A549 (cell line): ENCODE data around the gene PDE3A. TPM values are rescaled to one million over a fixed set of nuclear protein-coding genes. Genes with fewer than 3 reads are reported as not detected.

Experiments
- ATAC-seq, 2 experiments: fragments of 200-7000 bp in 1 of 2; fragments of >200 bp in 1 of 2; cut with Nextera tagmentation in 1 of 2; cut with Tn5 transposase in 1 of 2; 3 replicates each; pipeline versions ENCODE4 v1.8.0 to v1.9.1; 2018 to 2020; ENCODE audit warnings: mild to moderate bottlenecking in 1 of 2, moderate library complexity in 1 of 2
- CTCF ChIA-PET: fragments of 300-600 bp; sonication (Branson Sonifier 250); formaldehyde crosslinking; extraction: SDS; loops from one replicate; lab custom pipeline; 2021; ENCODE audit warnings: antibody characterized with exemption, inconsistent platforms; lab: Yijun Ruan, JAX
- POLR2A ChIA-PET: fragments of 350-600 bp; formaldehyde crosslinking; extraction: SDS; loops from one replicate; lab custom pipeline; 2021; ENCODE audit warnings: antibody characterized with exemption, inconsistent platforms; lab: Yijun Ruan, JAX
- DNase-seq, 2 experiments: peaks; one replicate each; pipeline versions ENCODE4 v3.0.0 to v3.0.0-alpha.2; 2011 to 2016; ENCODE audit warnings: low read depth in 1 of 2, low spot score in 1 of 2
- FAIRE-seq: peaks from 2 replicates; lab custom pipeline; 2011; peaks lifted over from hg19 to GRCh38; lab: Jason Lieb, UNC
- H3K27ac ChIP-seq, 2 experiments: fragments of >200 bp; sonication (Bioruptor Twin); formaldehyde crosslinking; 3 replicates each; pipeline ENCODE4 v1.5.1; 2016 to 2017
- H3K4me1 ChIP-seq: fragments of >200 bp; sonication (Bioruptor Twin); formaldehyde crosslinking; 3 replicates; pipeline ENCODE4 v1.6.1; 2016
- H3K4me2 ChIP-seq: fragments of >200 bp; sonication (Bioruptor Twin); formaldehyde crosslinking; 3 replicates; pipeline ENCODE4 v1.6.1; 2016
- H3K4me3 ChIP-seq: fragments of >200 bp; sonication (Bioruptor Twin); formaldehyde crosslinking; 3 replicates; pipeline ENCODE4 v1.5.1; 2016
- H3K9me3 ChIP-seq: fragments of >200 bp; sonication (Bioruptor Twin); formaldehyde crosslinking; 3 replicates; pipeline ENCODE4 v1.6.1; 2016
- ATOH8 ChIP-seq: fragments of 250-450 bp; sonication (Bioruptor Pico); IDR thresholded peaks from 2 replicates; pipeline ENCODE4 v1.5.0; 2020; ENCODE audit warnings: low read depth, mild to moderate bottlenecking, moderate library complexity
- BCL3 ChIP-seq: fragments of >200 bp; sonication (Bioruptor Twin); formaldehyde crosslinking; IDR thresholded peaks from 3 replicates; pipeline ENCODE4 v1.6.1; 2016
- BHLHE40 ChIP-seq: IDR thresholded peaks from 2 replicates; pipeline ENCODE4 v1.6.1; 2012; ENCODE audit warnings: low read depth, low read length, inconsistent platforms
- CEBPB ChIP-seq, 2 experiments: fragments of >200 bp in 1 of 2; sonication (Bioruptor Twin) in 1 of 2; formaldehyde crosslinking in 1 of 2; IDR thresholded peaks; 2 replicates each; pipeline ENCODE4 v1.6.1; 2012 to 2016
- CHD4 ChIP-seq: fragments of 200-600 bp; sonication (generic); IDR thresholded peaks from 2 replicates; pipeline ENCODE4 v1.6.1; 2016; ENCODE audit warnings: antibody characterized with exemption, mild to moderate bottlenecking, borderline replicate concordance
- EP300 ChIP-seq, 2 experiments: fragments of >200 bp; sonication (Bioruptor Twin); formaldehyde crosslinking; IDR thresholded peaks; 2 replicates in 1 of 2; 3 replicates in 1 of 2; pipeline ENCODE4 v1.6.1; 2016 to 2017
- FOSB ChIP-seq: fragments of 250-450 bp; sonication (Bioruptor Pico); IDR thresholded peaks from 2 replicates; pipeline ENCODE4 v1.5.0; 2020; ENCODE audit warnings: mild to moderate bottlenecking, moderate library complexity
- FOSL2 ChIP-seq, 2 experiments: fragments of 450-650 bp in 1 of 2; fragments of >200 bp in 1 of 2; sonication (Bioruptor Twin) in 1 of 2; formaldehyde crosslinking; IDR thresholded peaks; 2 replicates each; pipeline versions ENCODE4 v1.5.0 to v1.6.1; 2016 to 2020; ENCODE audit warnings: mild to moderate bottlenecking in 1 of 2, moderate library complexity in 1 of 2
- HEYL ChIP-seq: fragments of 250-450 bp; sonication (Bioruptor Pico); IDR thresholded peaks from 2 replicates; pipeline ENCODE4 v1.8.0; 2021; ENCODE audit warnings: mild to moderate bottlenecking, moderate library complexity
- JUN ChIP-seq, 2 experiments: fragments of >200 bp; sonication (Bioruptor Twin); formaldehyde crosslinking; IDR thresholded peaks; 2 replicates in 1 of 2; 3 replicates in 1 of 2; pipeline ENCODE4 v1.6.1; 2016 to 2017
- JUNB ChIP-seq: fragments of >200 bp; sonication (Bioruptor Twin); formaldehyde crosslinking; IDR thresholded peaks from 2 replicates; pipeline ENCODE4 v1.6.1; 2016
- KDM5A ChIP-seq: fragments of 200-600 bp; sonication (generic); IDR thresholded peaks from 2 replicates; pipeline ENCODE4 v1.6.1; 2016; ENCODE audit warnings: antibody characterized with exemption, mild to moderate bottlenecking
- MAFK ChIP-seq: fragments of 450-650 bp; IDR thresholded peaks from 2 replicates; pipeline ENCODE4 v1.6.1; 2014; ENCODE audit not compliant: partially characterized antibody
- NPAS2 ChIP-seq: fragments of 250-450 bp; sonication (Bioruptor Pico); IDR thresholded peaks from 2 replicates; pipeline ENCODE4 v1.8.0; 2022; ENCODE audit warnings: mild to moderate bottlenecking, moderate library complexity, borderline replicate concordance
- NR3C1 ChIP-seq: fragments of >200 bp; sonication (Bioruptor Twin); formaldehyde crosslinking; IDR thresholded peaks from 3 replicates; pipeline ENCODE4 v1.6.1; 2017
- RAD21 ChIP-seq, 2 experiments: fragments of >200 bp in 1 of 2; sonication (Bioruptor Twin) in 1 of 2; formaldehyde crosslinking in 1 of 2; IDR thresholded peaks in 1 of 2; conservative IDR thresholded peaks in 1 of 2; 2 replicates in 1 of 2; 3 replicates in 1 of 2; pipeline ENCODE4 v1.6.1; 2012 to 2018; ENCODE audit warnings: inconsistent platforms in 1 of 2
- RFX5 ChIP-seq: fragments of 450-650 bp; IDR thresholded peaks from 2 replicates; pipeline ENCODE4 v1.7.1; 2014; ENCODE audit warnings: antibody characterized with exemption, mild to moderate bottlenecking, moderate library complexity
- SREBF2 ChIP-seq: fragments of 450-650 bp; IDR thresholded peaks from 2 replicates; pipeline ENCODE4 v1.6.1; 2014; ENCODE audit warnings: mild to moderate bottlenecking, moderate library complexity
- TP53 ChIP-seq: fragments of 250-450 bp; sonication (Bioruptor Pico); IDR thresholded peaks from 2 replicates; pipeline ENCODE4 v1.5.0; 2021; ENCODE audit warnings: mild to moderate bottlenecking, moderate library complexity
- USF2 ChIP-seq: fragments of 450-650 bp; IDR thresholded peaks from 2 replicates; pipeline ENCODE4 v1.6.1; 2014; ENCODE audit warnings: antibody characterized with exemption
- ZC3H11A ChIP-seq: fragments of 450-650 bp; IDR thresholded peaks from 2 replicates; pipeline ENCODE4 v1.6.1; 2014; ENCODE audit warnings: antibody characterized with exemption, mild to moderate bottlenecking
- ZNF302 ChIP-seq: fragments of 250-450 bp; sonication (Bioruptor Pico); IDR thresholded peaks from 2 replicates; pipeline ENCODE4 v1.9.0; 2021; ENCODE audit warnings: inconsistent platforms, mild to moderate bottlenecking, moderate library complexity
- WGBS: methylation state at CpG from one replicate; pipeline ENCODE4 v1.1.6; 2017; ENCODE audit errors: missing lambda C conversion rate; 5-methylcytosine and 5-hydroxymethylcytosine counted together
- polyA plus RNA-seq, 4 experiments: library from polyadenylated mRNA; depleted of rRNA in 3 of 4; stranded (reverse); fragments of >200 nt; fragmentation: RNase III in 1 of 4; extraction: RNeasy Plus Mini Kit Qiagen cat#74134 plus additional on column Dnase treatment in 1 of 4; gene quantifications; 2 replicates in 3 of 4; 3 replicates in 1 of 4; pipeline ENCODE4 v1.2.3, GENCODE V29; 2011 to 2017
- TF ChIP-seq, protein P1 (sequence below): IDR thresholded peaks from 2 replicates; pipeline ENCODE4 v1.6.1; 2012
- TF ChIP-seq, protein P2 (sequence below): fragments of 200-600 bp; sonication (generic); IDR thresholded peaks from 2 replicates; pipeline ENCODE4 v1.6.1; 2016; ENCODE audit warnings: antibody characterized with exemption, mild to moderate bottlenecking, moderate library complexity
- TF ChIP-seq, protein P3 (sequence below): fragments of 150-350 bp; IDR thresholded peaks from 2 replicates; pipeline ENCODE4 v1.6.1; 2014; ENCODE audit warnings: low read depth, mild to moderate bottlenecking, low read length
- TF ChIP-seq, protein P4 (sequence below): fragments of >200 bp; sonication (Bioruptor Twin); formaldehyde crosslinking; IDR thresholded peaks from 3 replicates; pipeline ENCODE4 v1.5.1; 2016

Gene PDE3A
- polyA plus RNA-seq, 2 of the 4 experiments (the other 2 are of a cell fraction), result 7.6 to 12.7 TPM

GRCh38 chr12:20436316-20436715 lies 68.0 kb downstream of the PDE3A start:
- POLR2A ChIA-PET, result no interaction called here
- no peak for TF ChIP-seq JUNB
- no peak for TF ChIP-seq JUN (IDR thresholded peaks at IDR 0.05)
- TF ChIP-seq ZNF302, result no peak
- TF ChIP-seq FOSB, result no peak
- no peak for TF ChIP-seq CHD4
- no peak for TF ChIP-seq ZC3H11A
- no peak for TF ChIP-seq NPAS2 (CRISPR knock-in tag)
- TF ChIP-seq KDM5A, result no peak
- TF ChIP-seq, protein P1, sequence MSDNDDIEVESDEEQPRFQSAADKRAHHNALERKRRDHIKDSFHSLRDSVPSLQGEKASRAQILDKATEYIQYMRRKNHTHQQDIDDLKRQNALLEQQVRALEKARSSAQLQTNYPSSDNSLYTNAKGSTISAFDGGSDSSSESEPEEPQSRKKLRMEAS, result no peak
- TF ChIP-seq EP300 (IDR thresholded peaks at IDR 0.05), result no peak
- TF ChIP-seq USF2, result no peak
- no peak for TF ChIP-seq RAD21 (conservative IDR thresholded peaks at IDR 0.05 in 1 of 2, IDR thresholded peaks at IDR 0.05 in 1 of 2)
- TF ChIP-seq ATOH8 (CRISPR knock-in tag), result no peak
- FAIRE-seq, result no peak
- Histone ChIP-seq H3K27ac (no peak overlapping the region), H3K4me2 (no peak overlapping the region), H3K9me3 (no peaks in the 10 kb centered on the region), H3K4me1 (peaks cover 14% of the 10 kb centered on the region; the same call in 1 of the 3 replicates), H3K4me3 (no peak overlapping the region)
- no peak for ATAC-seq
- DNase-seq, result no peak
- CTCF ChIA-PET, result no interaction called here

- H3K27ac ChIP-seq, result no peak overlapping the region
- ChIA-PET CTCF (interaction anchor here (0.7 kb wide), 1 partner anchor 1110 kb away, joined by 3 read pairs; no protein-coding TSS in a partner anchor), POLR2A (no interaction called here)
- H3K4me3 ChIP-seq, result no peak overlapping the region
- no peaks in the 10 kb centered on the region for H3K9me3 ChIP-seq
- FAIRE-seq (peak; percentile 32), DNase-seq (peak in 1 of 2 experiments; percentile 12), ATAC-seq (no peak)
- peaks cover 14% of the 10 kb centered on the region; the same call in 1 of the 3 replicates for H3K4me1 ChIP-seq
- H3K4me2 ChIP-seq, result no peak overlapping the region
- TF ChIP-seq JUN (IDR thresholded peaks at IDR 0.05) (no peak), EP300 (IDR thresholded peaks at IDR 0.05) (no peak), SREBF2 (no peak), JUNB (no peak), RFX5 (no peak), NPAS2 (CRISPR knock-in tag) (no peak), KDM5A (no peak), NR3C1 (no peak), BHLHE40 (no peak), TP53 (no peak), MAFK (no peak), CEBPB (IDR thresholded peaks at IDR 0.05) (no peak), HEYL (CRISPR knock-in tag) (no peak), ZNF302 (no peak), BCL3 (no peak), FOSL2 (IDR thresholded peaks at IDR 0.05) (no peak), FOSL2 (CRISPR knock-in tag; IDR thresholded peaks at IDR 0.05) (no peak)
- TF ChIP-seq, protein P2, sequence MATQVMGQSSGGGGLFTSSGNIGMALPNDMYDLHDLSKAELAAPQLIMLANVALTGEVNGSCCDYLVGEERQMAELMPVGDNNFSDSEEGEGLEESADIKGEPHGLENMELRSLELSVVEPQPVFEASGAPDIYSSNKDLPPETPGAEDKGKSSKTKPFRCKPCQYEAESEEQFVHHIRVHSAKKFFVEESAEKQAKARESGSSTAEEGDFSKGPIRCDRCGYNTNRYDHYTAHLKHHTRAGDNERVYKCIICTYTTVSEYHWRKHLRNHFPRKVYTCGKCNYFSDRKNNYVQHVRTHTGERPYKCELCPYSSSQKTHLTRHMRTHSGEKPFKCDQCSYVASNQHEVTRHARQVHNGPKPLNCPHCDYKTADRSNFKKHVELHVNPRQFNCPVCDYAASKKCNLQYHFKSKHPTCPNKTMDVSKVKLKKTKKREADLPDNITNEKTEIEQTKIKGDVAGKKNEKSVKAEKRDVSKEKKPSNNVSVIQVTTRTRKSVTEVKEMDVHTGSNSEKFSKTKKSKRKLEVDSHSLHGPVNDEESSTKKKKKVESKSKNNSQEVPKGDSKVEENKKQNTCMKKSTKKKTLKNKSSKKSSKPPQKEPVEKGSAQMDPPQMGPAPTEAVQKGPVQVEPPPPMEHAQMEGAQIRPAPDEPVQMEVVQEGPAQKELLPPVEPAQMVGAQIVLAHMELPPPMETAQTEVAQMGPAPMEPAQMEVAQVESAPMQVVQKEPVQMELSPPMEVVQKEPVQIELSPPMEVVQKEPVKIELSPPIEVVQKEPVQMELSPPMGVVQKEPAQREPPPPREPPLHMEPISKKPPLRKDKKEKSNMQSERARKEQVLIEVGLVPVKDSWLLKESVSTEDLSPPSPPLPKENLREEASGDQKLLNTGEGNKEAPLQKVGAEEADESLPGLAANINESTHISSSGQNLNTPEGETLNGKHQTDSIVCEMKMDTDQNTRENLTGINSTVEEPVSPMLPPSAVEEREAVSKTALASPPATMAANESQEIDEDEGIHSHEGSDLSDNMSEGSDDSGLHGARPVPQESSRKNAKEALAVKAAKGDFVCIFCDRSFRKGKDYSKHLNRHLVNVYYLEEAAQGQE, result no peak
- TF ChIP-seq, protein P3, sequence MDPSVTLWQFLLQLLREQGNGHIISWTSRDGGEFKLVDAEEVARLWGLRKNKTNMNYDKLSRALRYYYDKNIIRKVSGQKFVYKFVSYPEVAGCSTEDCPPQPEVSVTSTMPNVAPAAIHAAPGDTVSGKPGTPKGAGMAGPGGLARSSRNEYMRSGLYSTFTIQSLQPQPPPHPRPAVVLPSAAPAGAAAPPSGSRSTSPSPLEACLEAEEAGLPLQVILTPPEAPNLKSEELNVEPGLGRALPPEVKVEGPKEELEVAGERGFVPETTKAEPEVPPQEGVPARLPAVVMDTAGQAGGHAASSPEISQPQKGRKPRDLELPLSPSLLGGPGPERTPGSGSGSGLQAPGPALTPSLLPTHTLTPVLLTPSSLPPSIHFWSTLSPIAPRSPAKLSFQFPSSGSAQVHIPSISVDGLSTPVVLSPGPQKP, result no peak
- TF ChIP-seq, protein P4, sequence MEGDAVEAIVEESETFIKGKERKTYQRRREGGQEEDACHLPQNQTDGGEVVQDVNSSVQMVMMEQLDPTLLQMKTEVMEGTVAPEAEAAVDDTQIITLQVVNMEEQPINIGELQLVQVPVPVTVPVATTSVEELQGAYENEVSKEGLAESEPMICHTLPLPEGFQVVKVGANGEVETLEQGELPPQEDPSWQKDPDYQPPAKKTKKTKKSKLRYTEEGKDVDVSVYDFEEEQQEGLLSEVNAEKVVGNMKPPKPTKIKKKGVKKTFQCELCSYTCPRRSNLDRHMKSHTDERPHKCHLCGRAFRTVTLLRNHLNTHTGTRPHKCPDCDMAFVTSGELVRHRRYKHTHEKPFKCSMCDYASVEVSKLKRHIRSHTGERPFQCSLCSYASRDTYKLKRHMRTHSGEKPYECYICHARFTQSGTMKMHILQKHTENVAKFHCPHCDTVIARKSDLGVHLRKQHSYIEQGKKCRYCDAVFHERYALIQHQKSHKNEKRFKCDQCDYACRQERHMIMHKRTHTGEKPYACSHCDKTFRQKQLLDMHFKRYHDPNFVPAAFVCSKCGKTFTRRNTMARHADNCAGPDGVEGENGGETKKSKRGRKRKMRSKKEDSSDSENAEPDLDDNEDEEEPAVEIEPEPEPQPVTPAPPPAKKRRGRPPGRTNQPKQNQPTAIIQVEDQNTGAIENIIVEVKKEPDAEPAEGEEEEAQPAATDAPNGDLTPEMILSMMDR, result no peak
- TF ChIP-seq, protein P1, result no peak
- 69% methylated on average over 2 of the region's 2 CpGs for WGBS
Observed at GRCh38 chr12:20438299-20438779, 70.0 kb downstream of the PDE3A start.
